ENCODE data around the gene TBC1D22A.

- TF ChIP-seq POLR2A (IDR thresholded peaks at IDR 0.05) (no peak), CTCF (IDR thresholded peaks at IDR 0.05 in 4 of 5, conservative IDR thresholded peaks at IDR 0.05 in 1 of 5) (no peak)
Observed at GRCh38 chr22:46970411-46971098, 208.1 kb downstream of the TBC1D22A start.

Data from gastrocnemius medialis (tissue), 4 donors.